HG03064 (cell line): ENCODE data around the gene SLC2A1.
"Not testable (repeated sequence)": the region's sequence is repeated elsewhere in the genome, so short reads cannot be mapped to it uniquely, and the experiment has no call there.

Experiments used
- ATAC-seq: cut with Tn5 transposase; IDR thresholded peaks from one replicate; pipeline ENCODE4 v1.9.1; 2021; ENCODE audit warnings: low read depth; ENCODE audit not compliant: unreplicated experiment

SLC2A1 gene

DNA sequence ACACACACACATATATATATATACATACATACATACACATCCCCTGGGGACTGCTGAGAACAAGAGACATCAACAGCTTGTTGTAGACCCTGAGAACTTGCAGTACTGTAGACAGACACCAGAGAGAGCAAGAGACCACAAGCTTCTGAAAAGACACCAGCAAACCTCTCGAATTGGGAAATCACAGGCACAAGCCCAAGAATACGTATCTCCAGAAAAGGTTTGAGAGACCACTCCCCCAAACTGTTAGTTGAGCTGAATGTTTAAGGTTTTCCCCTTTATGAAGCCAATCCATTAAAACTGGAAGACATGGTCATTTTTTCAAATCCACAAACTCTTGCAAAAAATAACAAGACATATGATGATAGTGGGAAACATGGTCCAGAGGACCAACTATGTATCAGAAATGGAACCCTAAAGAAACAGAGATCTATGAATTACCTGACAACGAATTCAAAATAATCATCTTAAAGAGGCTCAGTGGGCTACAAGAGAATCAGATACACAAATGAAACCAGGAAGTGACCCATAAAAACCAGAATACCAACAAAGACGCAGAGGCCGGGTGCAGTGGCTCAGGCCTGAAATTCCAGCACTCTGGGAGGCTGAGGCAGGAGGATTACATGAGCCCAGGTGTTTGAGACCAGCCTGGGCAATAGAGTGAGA, 45.1 kb downstream of the SLC2A1 start:
- no peak for ATAC-seq

- no peak for ATAC-seq
Observed at GRCh38 chr1:42910985-42911384, 47.7 kb downstream of the SLC2A1 start.

GRCh38 chr1:42908046-42908445, 50.6 kb downstream of the SLC2A1 start:
- no peak for ATAC-seq

- no peak for ATAC-seq
Observed at GRCh38 chr1:42904434-42904833, 54.2 kb downstream of the SLC2A1 start.

DNA sequence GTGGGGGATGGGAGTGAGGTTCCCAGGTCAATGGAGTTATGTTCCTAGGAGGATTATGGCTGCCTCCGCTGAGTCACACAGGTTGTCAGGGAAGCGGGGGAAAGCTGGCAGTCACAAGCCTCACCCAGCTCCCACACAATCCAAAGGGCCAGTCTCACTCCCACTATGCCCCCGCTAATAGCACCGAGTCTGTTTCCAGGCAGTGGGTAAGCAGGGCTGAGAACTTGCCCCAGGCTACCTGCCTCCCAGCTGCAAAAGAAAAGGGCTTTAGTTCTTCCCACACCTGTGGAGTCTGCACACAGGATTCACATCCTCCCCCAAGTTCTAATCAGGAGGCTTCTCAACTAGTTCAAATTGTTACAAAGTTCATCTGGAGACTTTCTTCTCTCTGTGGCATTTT, 58.7 kb downstream of the SLC2A1 start:
- not testable (repeated sequence) for ATAC-seq

DNA sequence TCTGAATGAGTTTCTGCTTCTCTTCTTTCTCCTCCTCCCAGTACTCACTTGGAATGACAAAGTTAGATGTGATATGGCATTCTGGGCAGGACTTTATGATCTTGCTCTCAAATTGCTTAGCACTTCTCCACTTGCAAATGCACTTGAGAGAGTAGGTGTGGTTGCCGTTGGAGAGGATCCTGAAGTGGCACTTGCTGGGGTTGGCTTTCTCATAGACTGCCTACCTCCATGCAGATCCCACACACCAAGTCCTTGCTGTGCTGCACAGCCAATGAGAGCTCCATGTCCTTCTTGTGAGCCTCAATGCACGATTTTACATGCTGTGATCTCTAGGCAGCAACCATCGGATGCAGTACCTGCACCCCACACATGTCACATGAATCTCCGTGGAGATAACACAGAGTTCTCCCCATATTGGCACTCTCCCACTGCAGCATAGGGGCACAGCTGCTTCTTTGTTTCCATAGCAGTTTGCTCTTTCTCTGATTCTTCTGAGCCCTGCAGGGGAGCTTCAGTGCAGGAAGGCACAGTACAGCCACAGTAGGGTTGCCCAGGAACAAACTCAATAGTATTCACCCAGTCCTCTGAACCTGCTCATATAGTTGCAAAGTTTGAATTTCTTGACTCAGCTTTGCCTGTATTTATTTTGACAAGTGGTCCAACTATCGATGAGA, 67.1 kb downstream of the SLC2A1 start:
- ATAC-seq: no peak

GRCh38 chr1:42889264-42889663, 69.4 kb downstream of the SLC2A1 start:
- no peak for ATAC-seq

- no peak for ATAC-seq
Observed at GRCh38 chr1:42888013-42888633, 70.5 kb downstream of the SLC2A1 start.

- ATAC-seq: no peak
Observed at GRCh38 chr1:42887366-42887765, 71.3 kb downstream of the SLC2A1 start.

GRCh38 chr1:42886800-42887199, 71.9 kb downstream of the SLC2A1 start:
- ATAC-seq: no peak

- ATAC-seq: no peak
Observed at GRCh38 chr1:42886046-42886739, 72.5 kb downstream of the SLC2A1 start.

DNA sequence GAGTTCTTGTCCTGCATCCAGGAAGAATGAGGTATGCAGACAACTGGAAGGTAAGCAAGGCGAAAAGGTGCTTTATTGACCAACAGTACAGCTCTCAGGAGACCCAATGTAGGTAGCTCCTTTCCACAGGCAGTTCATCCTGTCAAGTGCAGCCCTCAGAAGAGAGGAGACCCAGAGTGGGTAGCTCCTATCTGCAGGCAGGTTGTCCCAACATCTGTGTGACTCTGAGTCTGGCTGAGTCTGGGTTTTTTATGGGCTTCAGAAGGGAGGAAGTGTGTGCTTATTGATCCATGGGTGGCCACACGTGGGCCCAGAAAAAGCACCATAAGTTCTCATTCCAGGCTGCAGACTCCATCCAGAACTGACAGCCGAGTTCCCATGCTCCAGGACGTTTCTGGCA, 78.3 kb downstream of the SLC2A1 start:
- ATAC-seq: no peak

GRCh38 chr1:42877380-42877779, 81.3 kb downstream of the SLC2A1 start:
- ATAC-seq: no peak

- ATAC-seq: no peak
Observed at GRCh38 chr1:42876009-42876408, 82.7 kb downstream of the SLC2A1 start.
